GM23338 (cell line): ENCODE results near the gene NFKBIB. TPM values are rescaled to one million over a fixed set of nuclear protein-coding genes. Genes with fewer than 3 reads are reported as not detected.

ENCODE experiments used
- ATAC-seq: fragments of 200-7000 bp; cut with Tn5 transposase; 3 replicates; pipeline ENCODE4 v1.9.1; 2020
- DNase-seq: peaks from one replicate; pipeline ENCODE4 v3.0.0-alpha.2; 2015; ENCODE audit warnings: low spot score
- H2AFZ ChIP-seq: fragments of 200-600 bp; sonication (generic); 2 replicates; pipeline ENCODE4 v1.8.0; 2016; ENCODE audit warnings: antibody characterized with exemption, mild to moderate bottlenecking, moderate library complexity
- H3F3A ChIP-seq: fragments of 200-600 bp; sonication (generic); replicated peaks from 2 replicates; pipeline ENCODE4 v1.8.0; 2017; ENCODE audit warnings: antibody characterized with exemption, mixed run types, low read depth
- H3K27ac ChIP-seq: fragments of 200-600 bp; sonication (generic); 2 replicates; pipeline ENCODE4 v1.6.1; 2016; ENCODE audit warnings: low read depth
- H3K27me3 ChIP-seq: fragments of 200-600 bp; sonication (generic); 2 replicates; pipeline ENCODE4 v1.8.0; 2016; ENCODE audit warnings: mild to moderate bottlenecking, mixed run types, moderate library complexity; ENCODE audit not compliant: insufficient read depth
- H3K36me3 ChIP-seq: fragments of 200-600 bp; sonication (generic); 2 replicates; pipeline ENCODE4 v1.8.0; 2016; ENCODE audit warnings: mild to moderate bottlenecking; ENCODE audit not compliant: insufficient read depth
- H3K4me1 ChIP-seq: fragments of 200-600 bp; sonication (generic); 2 replicates; pipeline ENCODE4 v1.8.0; 2016; ENCODE audit warnings: mild to moderate bottlenecking, moderate library complexity; ENCODE audit not compliant: insufficient read depth
- H3K4me2 ChIP-seq: fragments of 200-600 bp; sonication (generic); 2 replicates; pipeline ENCODE4 v1.7.1; 2017; ENCODE audit warnings: mixed run types
- H3K4me3 ChIP-seq: fragments of 200-600 bp; sonication (generic); 2 replicates; pipeline ENCODE4 v1.6.1; 2016; ENCODE audit warnings: mixed run types
- H3K79me2 ChIP-seq: fragments of 200-600 bp; sonication (generic); replicated peaks from 2 replicates; pipeline ENCODE4 v1.8.0; 2017; ENCODE audit warnings: mild to moderate bottlenecking; ENCODE audit not compliant: insufficient read depth
- H3K9me2 ChIP-seq: fragments of 200-600 bp; sonication (generic); 2 replicates; pipeline ENCODE4 v1.8.0; 2017; ENCODE audit not compliant: insufficient read depth
- H4K20me1 ChIP-seq: fragments of 200-600 bp; sonication (generic); replicated peaks from 2 replicates; pipeline ENCODE4 v1.8.0; 2017; ENCODE audit warnings: mild to moderate bottlenecking; ENCODE audit not compliant: insufficient read depth
- H3K27ac Mint-ChIP-seq: 2 replicates; pipeline ENCODE4 v1.8.0; 2020; ENCODE audit warnings: inconsistent platforms, mild to moderate bottlenecking, moderate library complexity, mixed read lengths
- H3K27me3 Mint-ChIP-seq: 3 replicates; pipeline ENCODE4 v1.8.0; 2022; ENCODE audit warnings: low read depth, mild to moderate bottlenecking, moderate library complexity, mixed read lengths, inconsistent platforms; ENCODE audit not compliant: insufficient read depth, poor library complexity
- H3K36me3 Mint-ChIP-seq: 3 replicates; pipeline ENCODE4 v1.8.0; 2021; ENCODE audit warnings: low read depth, mild to moderate bottlenecking, inconsistent platforms, moderate library complexity, mixed read lengths
- H3K4me1 Mint-ChIP-seq: 3 replicates; pipeline ENCODE4 v1.8.0; 2020; ENCODE audit warnings: mild to moderate bottlenecking, inconsistent platforms, mixed read lengths
- H3K4me3 Mint-ChIP-seq: 3 replicates; pipeline ENCODE4 v1.8.0; 2021; ENCODE audit warnings: moderate library complexity, mild to moderate bottlenecking, inconsistent platforms, mixed read lengths
- H3K9me3 Mint-ChIP-seq: 3 replicates; pipeline ENCODE4 v1.8.0; 2020; ENCODE audit warnings: moderate library complexity, mild to moderate bottlenecking, inconsistent platforms, mixed read lengths
- CREB1 ChIP-seq: fragments of 250-450 bp; sonication (Bioruptor Pico); IDR thresholded peaks from 2 replicates; pipeline ENCODE4 v1.5.0; 2020; ENCODE audit warnings: low read depth, mild to moderate bottlenecking, moderate library complexity
- ETS1 ChIP-seq: IDR thresholded peaks from 2 replicates; pipeline ENCODE4 v1.6.1; 2016; ENCODE audit warnings: antibody characterized with exemption
- JUNB ChIP-seq: IDR thresholded peaks from one replicate; pipeline ENCODE4 v1.6.1; 2016; ENCODE audit warnings: antibody characterized with exemption; ENCODE audit not compliant: unreplicated experiment
- NANOG ChIP-seq: IDR thresholded peaks from 2 replicates; pipeline ENCODE4 v1.6.1; 2016; ENCODE audit warnings: antibody characterized with exemption, borderline replicate concordance
- POLR2AphosphoS5 ChIP-seq: IDR thresholded peaks from 2 replicates; pipeline ENCODE4 v1.6.1; 2016; ENCODE audit warnings: antibody characterized with exemption, low read depth
- STAT1 ChIP-seq: IDR thresholded peaks from one replicate; pipeline ENCODE4 v1.6.1; 2016; ENCODE audit warnings: antibody characterized with exemption; ENCODE audit not compliant: unreplicated experiment
- ZNF114 ChIP-seq: fragments of 250-450 bp; sonication (Bioruptor Pico); IDR thresholded peaks from 2 replicates; pipeline ENCODE4 v1.5.0; 2020; ENCODE audit warnings: mild to moderate bottlenecking, moderate library complexity
- polyA plus RNA-seq: library from polyadenylated mRNA; unstranded; fragments of >200 nt; fragmentation: Nextera tagmentation; extraction: Ambion mirVana; gene quantifications from 2 replicates; pipeline ENCODE4 v1.2.1, GENCODE V29; 2016
- total RNA-seq: library from RNA; depleted of rRNA; stranded (reverse); fragments of >200 nt; shearing (Covaris generic); gene quantifications from 2 replicates; pipeline ENCODE4 v1.2.3, GENCODE V29; 2014

NFKBIB gene
- total and polyA plus RNA-seq, 2 experiments from 2014 or later, result 39.5 to 39.6 TPM

GRCh38 chr19:38944981-38945506, 45.3 kb downstream of the NFKBIB start:
- Histone ChIP-seq H3K4me3 (no peak overlapping the region), H3K36me3 (no peaks in the 10 kb centered on the region), H2AFZ (no peak overlapping the region), H3K79me2 (no peaks in the 10 kb centered on the region), H3K4me1 (no peaks in the 10 kb centered on the region), H3K27me3 (no peaks in the 10 kb centered on the region), H4K20me1 (no peaks in the 10 kb centered on the region; the same call in 1 of the 2 replicates), H3K9me2 (no peaks in the 10 kb centered on the region), H3K4me2 (no peak overlapping the region), H3F3A (no peaks in the 10 kb centered on the region; the same call in 1 of the 2 replicates), H3K27ac (no peak overlapping the region)
- H3K4me1 Mint-ChIP-seq, result no peaks in the 10 kb centered on the region; the same call in 2 of the 3 replicates
- H3K36me3 Mint-ChIP-seq, result peaks cover 4% of the 10 kb centered on the region
- no peak overlapping the region for H3K27ac Mint-ChIP-seq
- DNase-seq (peak; percentile 35), ATAC-seq (no peak)
- peaks cover 15% of the 10 kb centered on the region for H3K27me3 Mint-ChIP-seq
- H3K9me3 Mint-ChIP-seq, result peaks cover 4% of the 10 kb centered on the region; the same call in 2 of the 3 replicates
- H3K4me3 Mint-ChIP-seq, result no peak overlapping the region
- no peak for TF ChIP-seq JUNB
- TF ChIP-seq NANOG, result no peak
- TF ChIP-seq ETS1, result no peak
- no peak for TF ChIP-seq STAT1

GRCh38 chr19:38945562-38946228, 45.9 kb downstream of the NFKBIB start:
- no peak for TF ChIP-seq CREB1 (CRISPR knock-in tag)
- TF ChIP-seq ZNF114 (CRISPR knock-in tag), result no peak
- no peak for TF ChIP-seq POLR2AphosphoS5
- no peak for TF ChIP-seq STAT1
- TF ChIP-seq ETS1, result no peak
- H3K27ac ChIP-seq, result no peak overlapping the region

More at GRCh38 chr19:38945562-38946228, 45.9 kb downstream of the NFKBIB start:
- H3K27me3 Mint-ChIP-seq, result peaks cover 17% of the 10 kb centered on the region
- H3K4me3 Mint-ChIP-seq, result no peak overlapping the region
- no peaks in the 10 kb centered on the region for H3K27me3 ChIP-seq
- H3K36me3 Mint-ChIP-seq, result peaks cover 7% of the 10 kb centered on the region
- no peaks in the 10 kb centered on the region for H3K79me2 ChIP-seq
- H3K4me1 Mint-ChIP-seq, result no peaks in the 10 kb centered on the region; the same call in 2 of the 3 replicates
- no peaks in the 10 kb centered on the region for H3F3A ChIP-seq
- H3K9me2 ChIP-seq, result no peaks in the 10 kb centered on the region
- no peak overlapping the region for H2AFZ ChIP-seq
- H3K36me3 ChIP-seq, result no peaks in the 10 kb centered on the region
- no peaks in the 10 kb centered on the region; the same call in 1 of the 2 replicates for H4K20me1 ChIP-seq
- no peaks in the 10 kb centered on the region for H3K4me1 ChIP-seq
- ATAC-seq (no peak), DNase-seq (peak; percentile 19)
- H3K27ac Mint-ChIP-seq, result no peak overlapping the region
- no peak overlapping the region for H3K4me2 ChIP-seq
- H3K9me3 Mint-ChIP-seq, result peaks cover 4% of the 10 kb centered on the region; the same call in 2 of the 3 replicates
- no peak overlapping the region for H3K4me3 ChIP-seq
